WTC11 (cell line): ENCODE results near the gene MTG1. TPM values are rescaled to one million over a fixed set of nuclear protein-coding genes. Genes with fewer than 3 reads are reported as not detected.

ENCODE experiments used
- ATF1 ChIP-seq: sonication (generic); formaldehyde crosslinking; IDR thresholded peaks from 2 replicates; pipeline ENCODE4 v1.8.1; 2023; ENCODE audit warnings: mild to moderate bottlenecking, moderate library complexity, missing genetic modification reagents
- CREB1 ChIP-seq: sonication (generic); formaldehyde crosslinking; IDR thresholded peaks from 2 replicates; pipeline ENCODE4 v1.8.0; 2023; ENCODE audit warnings: mild to moderate bottlenecking, missing genetic modification reagents
- ELF4 ChIP-seq: sonication (generic); formaldehyde crosslinking; IDR thresholded peaks from 2 replicates; pipeline ENCODE4 v1.8.1; 2022; ENCODE audit warnings: low read depth, mild to moderate bottlenecking, moderate library complexity, missing genetic modification reagents
- ETV6 ChIP-seq: sonication (generic); formaldehyde crosslinking; IDR thresholded peaks from 2 replicates; pipeline ENCODE4 v1.8.1; 2022; ENCODE audit warnings: mild to moderate bottlenecking, missing genetic modification reagents
- FOXP1 ChIP-seq: sonication (generic); formaldehyde crosslinking; IDR thresholded peaks from 2 replicates; pipeline ENCODE4 v1.8.0; 2022; ENCODE audit warnings: missing genetic modification reagents, mild to moderate bottlenecking, moderate library complexity, borderline replicate concordance
- GABPB1 ChIP-seq: sonication (generic); formaldehyde crosslinking; IDR thresholded peaks from 2 replicates; pipeline ENCODE4 v1.8.1; 2023; ENCODE audit warnings: mild to moderate bottlenecking, missing genetic modification reagents
- JUN ChIP-seq: sonication (generic); formaldehyde crosslinking; IDR thresholded peaks from 2 replicates; pipeline ENCODE4 v1.8.0; 2023; ENCODE audit warnings: mild to moderate bottlenecking, missing genetic modification reagents
- MXD4 ChIP-seq: fragments of 250-450 bp; sonication (Bioruptor Pico); IDR thresholded peaks from 2 replicates; pipeline ENCODE4 v1.8.0; 2021; ENCODE audit warnings: mild to moderate bottlenecking, moderate library complexity, borderline replicate concordance
- OVOL2 ChIP-seq: fragments of 250-450 bp; sonication (Bioruptor Pico); IDR thresholded peaks from 2 replicates; pipeline ENCODE4 v1.9.0; 2021; ENCODE audit warnings: mild to moderate bottlenecking, borderline replicate concordance
- SMAD3 ChIP-seq: sonication (generic); formaldehyde crosslinking; IDR thresholded peaks from 2 replicates; pipeline ENCODE4 v1.8.0; 2022; ENCODE audit warnings: missing genetic modification reagents, mild to moderate bottlenecking, borderline replicate concordance
- SP1 ChIP-seq: sonication (generic); formaldehyde crosslinking; conservative IDR thresholded peaks from 2 replicates; pipeline ENCODE4 v1.8.1; 2022; ENCODE audit warnings: missing genetic modification reagents
- ZNF121 ChIP-seq: sonication (generic); formaldehyde crosslinking; IDR thresholded peaks from 2 replicates; pipeline ENCODE4 v1.8.0; 2023; ENCODE audit warnings: missing genetic modification reagents
- ZNF423 ChIP-seq: fragments of 250-450 bp; sonication (Bioruptor Pico); IDR thresholded peaks from 2 replicates; pipeline ENCODE4 v2.1.2; 2022; ENCODE audit warnings: mild to moderate bottlenecking, moderate library complexity
- total RNA-seq: library from RNA; stranded (reverse); gene quantifications from 3 replicates; pipeline ENCODE4 v1.2.3, GENCODE V29; 2021
- TF ChIP-seq, protein P1 (sequence below): sonication (generic); formaldehyde crosslinking; IDR thresholded peaks from 2 replicates; pipeline ENCODE4 v1.8.0; 2023; ENCODE audit warnings: missing genetic modification reagents
- TF ChIP-seq, protein P2 (sequence below): sonication (generic); formaldehyde crosslinking; IDR thresholded peaks from 2 replicates; pipeline ENCODE4 v1.8.1; 2022; ENCODE audit warnings: low read depth, mild to moderate bottlenecking, moderate library complexity, missing genetic modification reagents, borderline replicate concordance
- TF ChIP-seq, protein P3 (sequence below): sonication (generic); formaldehyde crosslinking; IDR thresholded peaks from 2 replicates; pipeline ENCODE4 v1.8.0; 2023; ENCODE audit warnings: missing genetic modification reagents, mild to moderate bottlenecking, borderline replicate concordance
- TF ChIP-seq, protein P4 (sequence below): sonication (generic); formaldehyde crosslinking; IDR thresholded peaks from 2 replicates; pipeline ENCODE4 v1.8.0; 2022; ENCODE audit warnings: mild to moderate bottlenecking, missing genetic modification reagents
- TF ChIP-seq, protein P5 (sequence below): sonication (generic); formaldehyde crosslinking; IDR thresholded peaks from 2 replicates; pipeline ENCODE4 v1.8.1; 2023; ENCODE audit warnings: mild to moderate bottlenecking, missing genetic modification reagents
- TF ChIP-seq, protein P6 (sequence below): sonication (generic); formaldehyde crosslinking; IDR thresholded peaks from 2 replicates; pipeline ENCODE4 v1.8.0; 2022; ENCODE audit warnings: missing genetic modification reagents
- TF ChIP-seq, protein P7 (sequence below): sonication (generic); formaldehyde crosslinking; IDR thresholded peaks from 2 replicates; pipeline ENCODE4 v1.8.1; 2023; ENCODE audit warnings: mild to moderate bottlenecking, missing genetic modification reagents
- TF ChIP-seq, protein P8 (sequence below): fragments of 200-600 bp; IDR thresholded peaks from 2 replicates; pipeline ENCODE4 v1.8.0; 2022; ENCODE audit warnings: antibody characterized with exemption

Gene MTG1
- total RNA-seq, 1 experiment from 2014 or later: 63.0 TPM

DNA sequence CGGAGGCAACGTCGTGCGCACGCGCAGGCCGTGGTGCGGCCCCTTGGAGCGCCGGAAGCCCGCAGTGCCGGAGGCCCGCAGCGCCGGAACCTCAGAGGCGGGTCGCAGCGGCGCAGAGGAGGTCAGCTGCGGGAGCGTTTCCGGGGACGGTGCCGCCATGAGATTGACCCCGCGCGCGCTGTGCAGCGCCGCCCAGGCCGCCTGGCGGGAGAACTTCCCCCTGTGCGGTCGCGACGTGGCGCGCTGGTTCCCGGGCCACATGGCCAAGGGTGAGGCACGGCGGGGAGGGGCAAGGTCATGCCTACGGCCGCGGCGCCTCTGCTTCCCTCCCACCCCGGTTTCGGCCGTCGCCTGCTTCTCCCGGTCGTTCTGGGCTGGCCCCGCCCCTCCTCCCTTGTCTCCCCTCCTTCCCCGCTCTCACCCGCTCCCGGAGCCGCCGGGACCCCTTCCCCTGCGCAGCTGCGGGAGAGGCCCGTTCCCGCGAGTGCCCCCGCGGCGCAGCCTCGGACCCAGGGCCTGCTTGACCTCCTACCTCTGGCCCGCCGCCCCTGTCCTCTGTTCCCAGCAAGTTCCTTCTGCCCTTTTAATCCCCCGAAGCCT is at the start of gene MTG1 (continued):
- TF ChIP-seq ELF4 (CRISPR knock-in tag) (no peak), SMAD3 (no peak), JUN (CRISPR knock-in tag) (peak; percentile 89; the same call in 1 of the 2 replicates), OVOL2 (CRISPR knock-in tag) (no peak), ZNF121 (CRISPR knock-in tag) (0 out of 2 replicates have a peak, but pooled peaks have one; percentile 36), CREB1 (CRISPR knock-in tag) (peak; percentile 78; the same call in 1 of the 2 replicates), MXD4 (no peak), GABPB1 (peak; percentile 89), SP1 (CRISPR knock-in tag) (peak; percentile 88), ETV6 (CRISPR knock-in tag) (peak; percentile 91), ZNF423 (peak; percentile 47; the same call in 1 of the 2 replicates), FOXP1 (CRISPR knock-in tag) (peak; percentile 95), ATF1 (CRISPR knock-in tag) (peak; percentile 54; the same call in 1 of the 2 replicates)
- TF ChIP-seq, protein P1, sequence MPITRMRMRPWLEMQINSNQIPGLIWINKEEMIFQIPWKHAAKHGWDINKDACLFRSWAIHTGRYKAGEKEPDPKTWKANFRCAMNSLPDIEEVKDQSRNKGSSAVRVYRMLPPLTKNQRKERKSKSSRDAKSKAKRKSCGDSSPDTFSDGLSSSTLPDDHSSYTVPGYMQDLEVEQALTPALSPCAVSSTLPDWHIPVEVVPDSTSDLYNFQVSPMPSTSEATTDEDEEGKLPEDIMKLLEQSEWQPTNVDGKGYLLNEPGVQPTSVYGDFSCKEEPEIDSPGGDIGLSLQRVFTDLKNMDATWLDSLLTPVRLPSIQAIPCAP (CRISPR knock-in tag): 0 out of 2 replicates have a peak, but pooled peaks have one; percentile 38
- TF ChIP-seq, protein P2, sequence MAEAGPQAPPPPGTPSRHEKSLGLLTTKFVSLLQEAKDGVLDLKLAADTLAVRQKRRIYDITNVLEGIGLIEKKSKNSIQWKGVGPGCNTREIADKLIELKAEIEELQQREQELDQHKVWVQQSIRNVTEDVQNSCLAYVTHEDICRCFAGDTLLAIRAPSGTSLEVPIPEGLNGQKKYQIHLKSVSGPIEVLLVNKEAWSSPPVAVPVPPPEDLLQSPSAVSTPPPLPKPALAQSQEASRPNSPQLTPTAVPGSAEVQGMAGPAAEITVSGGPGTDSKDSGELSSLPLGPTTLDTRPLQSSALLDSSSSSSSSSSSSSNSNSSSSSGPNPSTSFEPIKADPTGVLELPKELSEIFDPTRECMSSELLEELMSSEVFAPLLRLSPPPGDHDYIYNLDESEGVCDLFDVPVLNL (CRISPR knock-in tag): peak; percentile 33; the same call in 1 of the 2 replicates
- TF ChIP-seq, protein P3, sequence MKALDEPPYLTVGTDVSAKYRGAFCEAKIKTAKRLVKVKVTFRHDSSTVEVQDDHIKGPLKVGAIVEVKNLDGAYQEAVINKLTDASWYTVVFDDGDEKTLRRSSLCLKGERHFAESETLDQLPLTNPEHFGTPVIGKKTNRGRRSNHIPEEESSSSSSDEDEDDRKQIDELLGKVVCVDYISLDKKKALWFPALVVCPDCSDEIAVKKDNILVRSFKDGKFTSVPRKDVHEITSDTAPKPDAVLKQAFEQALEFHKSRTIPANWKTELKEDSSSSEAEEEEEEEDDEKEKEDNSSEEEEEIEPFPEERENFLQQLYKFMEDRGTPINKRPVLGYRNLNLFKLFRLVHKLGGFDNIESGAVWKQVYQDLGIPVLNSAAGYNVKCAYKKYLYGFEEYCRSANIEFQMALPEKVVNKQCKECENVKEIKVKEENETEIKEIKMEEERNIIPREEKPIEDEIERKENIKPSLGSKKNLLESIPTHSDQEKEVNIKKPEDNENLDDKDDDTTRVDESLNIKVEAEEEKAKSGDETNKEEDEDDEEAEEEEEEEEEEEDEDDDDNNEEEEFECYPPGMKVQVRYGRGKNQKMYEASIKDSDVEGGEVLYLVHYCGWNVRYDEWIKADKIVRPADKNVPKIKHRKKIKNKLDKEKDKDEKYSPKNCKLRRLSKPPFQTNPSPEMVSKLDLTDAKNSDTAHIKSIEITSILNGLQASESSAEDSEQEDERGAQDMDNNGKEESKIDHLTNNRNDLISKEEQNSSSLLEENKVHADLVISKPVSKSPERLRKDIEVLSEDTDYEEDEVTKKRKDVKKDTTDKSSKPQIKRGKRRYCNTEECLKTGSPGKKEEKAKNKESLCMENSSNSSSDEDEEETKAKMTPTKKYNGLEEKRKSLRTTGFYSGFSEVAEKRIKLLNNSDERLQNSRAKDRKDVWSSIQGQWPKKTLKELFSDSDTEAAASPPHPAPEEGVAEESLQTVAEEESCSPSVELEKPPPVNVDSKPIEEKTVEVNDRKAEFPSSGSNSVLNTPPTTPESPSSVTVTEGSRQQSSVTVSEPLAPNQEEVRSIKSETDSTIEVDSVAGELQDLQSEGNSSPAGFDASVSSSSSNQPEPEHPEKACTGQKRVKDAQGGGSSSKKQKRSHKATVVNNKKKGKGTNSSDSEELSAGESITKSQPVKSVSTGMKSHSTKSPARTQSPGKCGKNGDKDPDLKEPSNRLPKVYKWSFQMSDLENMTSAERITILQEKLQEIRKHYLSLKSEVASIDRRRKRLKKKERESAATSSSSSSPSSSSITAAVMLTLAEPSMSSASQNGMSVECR (CRISPR knock-in tag): peak; percentile 94
- TF ChIP-seq, protein P4, sequence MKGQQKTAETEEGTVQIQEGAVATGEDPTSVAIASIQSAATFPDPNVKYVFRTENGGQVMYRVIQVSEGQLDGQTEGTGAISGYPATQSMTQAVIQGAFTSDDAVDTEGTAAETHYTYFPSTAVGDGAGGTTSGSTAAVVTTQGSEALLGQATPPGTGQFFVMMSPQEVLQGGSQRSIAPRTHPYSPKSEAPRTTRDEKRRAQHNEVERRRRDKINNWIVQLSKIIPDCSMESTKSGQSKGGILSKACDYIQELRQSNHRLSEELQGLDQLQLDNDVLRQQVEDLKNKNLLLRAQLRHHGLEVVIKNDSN (CRISPR knock-in tag): peak; percentile 71; the same call in 1 of the 2 replicates
- TF ChIP-seq, protein P5, sequence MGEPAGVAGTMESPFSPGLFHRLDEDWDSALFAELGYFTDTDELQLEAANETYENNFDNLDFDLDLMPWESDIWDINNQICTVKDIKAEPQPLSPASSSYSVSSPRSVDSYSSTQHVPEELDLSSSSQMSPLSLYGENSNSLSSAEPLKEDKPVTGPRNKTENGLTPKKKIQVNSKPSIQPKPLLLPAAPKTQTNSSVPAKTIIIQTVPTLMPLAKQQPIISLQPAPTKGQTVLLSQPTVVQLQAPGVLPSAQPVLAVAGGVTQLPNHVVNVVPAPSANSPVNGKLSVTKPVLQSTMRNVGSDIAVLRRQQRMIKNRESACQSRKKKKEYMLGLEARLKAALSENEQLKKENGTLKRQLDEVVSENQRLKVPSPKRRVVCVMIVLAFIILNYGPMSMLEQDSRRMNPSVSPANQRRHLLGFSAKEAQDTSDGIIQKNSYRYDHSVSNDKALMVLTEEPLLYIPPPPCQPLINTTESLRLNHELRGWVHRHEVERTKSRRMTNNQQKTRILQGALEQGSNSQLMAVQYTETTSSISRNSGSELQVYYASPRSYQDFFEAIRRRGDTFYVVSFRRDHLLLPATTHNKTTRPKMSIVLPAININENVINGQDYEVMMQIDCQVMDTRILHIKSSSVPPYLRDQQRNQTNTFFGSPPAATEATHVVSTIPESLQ (CRISPR knock-in tag): no peak
- TF ChIP-seq, protein P6, sequence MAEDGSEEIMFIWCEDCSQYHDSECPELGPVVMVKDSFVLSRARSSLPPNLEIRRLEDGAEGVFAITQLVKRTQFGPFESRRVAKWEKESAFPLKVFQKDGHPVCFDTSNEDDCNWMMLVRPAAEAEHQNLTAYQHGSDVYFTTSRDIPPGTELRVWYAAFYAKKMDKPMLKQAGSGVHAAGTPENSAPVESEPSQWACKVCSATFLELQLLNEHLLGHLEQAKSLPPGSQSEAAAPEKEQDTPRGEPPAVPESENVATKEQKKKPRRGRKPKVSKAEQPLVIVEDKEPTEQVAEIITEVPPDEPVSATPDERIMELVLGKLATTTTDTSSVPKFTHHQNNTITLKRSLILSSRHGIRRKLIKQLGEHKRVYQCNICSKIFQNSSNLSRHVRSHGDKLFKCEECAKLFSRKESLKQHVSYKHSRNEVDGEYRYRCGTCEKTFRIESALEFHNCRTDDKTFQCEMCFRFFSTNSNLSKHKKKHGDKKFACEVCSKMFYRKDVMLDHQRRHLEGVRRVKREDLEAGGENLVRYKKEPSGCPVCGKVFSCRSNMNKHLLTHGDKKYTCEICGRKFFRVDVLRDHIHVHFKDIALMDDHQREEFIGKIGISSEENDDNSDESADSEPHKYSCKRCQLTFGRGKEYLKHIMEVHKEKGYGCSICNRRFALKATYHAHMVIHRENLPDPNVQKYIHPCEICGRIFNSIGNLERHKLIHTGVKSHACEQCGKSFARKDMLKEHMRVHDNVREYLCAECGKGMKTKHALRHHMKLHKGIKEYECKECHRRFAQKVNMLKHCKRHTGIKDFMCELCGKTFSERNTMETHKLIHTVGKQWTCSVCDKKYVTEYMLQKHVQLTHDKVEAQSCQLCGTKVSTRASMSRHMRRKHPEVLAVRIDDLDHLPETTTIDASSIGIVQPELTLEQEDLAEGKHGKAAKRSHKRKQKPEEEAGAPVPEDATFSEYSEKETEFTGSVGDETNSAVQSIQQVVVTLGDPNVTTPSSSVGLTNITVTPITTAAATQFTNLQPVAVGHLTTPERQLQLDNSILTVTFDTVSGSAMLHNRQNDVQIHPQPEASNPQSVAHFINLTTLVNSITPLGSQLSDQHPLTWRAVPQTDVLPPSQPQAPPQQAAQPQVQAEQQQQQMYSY (CRISPR knock-in tag): no peak
- TF ChIP-seq, protein P7, sequence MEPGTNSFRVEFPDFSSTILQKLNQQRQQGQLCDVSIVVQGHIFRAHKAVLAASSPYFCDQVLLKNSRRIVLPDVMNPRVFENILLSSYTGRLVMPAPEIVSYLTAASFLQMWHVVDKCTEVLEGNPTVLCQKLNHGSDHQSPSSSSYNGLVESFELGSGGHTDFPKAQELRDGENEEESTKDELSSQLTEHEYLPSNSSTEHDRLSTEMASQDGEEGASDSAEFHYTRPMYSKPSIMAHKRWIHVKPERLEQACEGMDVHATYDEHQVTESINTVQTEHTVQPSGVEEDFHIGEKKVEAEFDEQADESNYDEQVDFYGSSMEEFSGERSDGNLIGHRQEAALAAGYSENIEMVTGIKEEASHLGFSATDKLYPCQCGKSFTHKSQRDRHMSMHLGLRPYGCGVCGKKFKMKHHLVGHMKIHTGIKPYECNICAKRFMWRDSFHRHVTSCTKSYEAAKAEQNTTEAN (CRISPR knock-in tag): no peak
- TF ChIP-seq, protein P8, sequence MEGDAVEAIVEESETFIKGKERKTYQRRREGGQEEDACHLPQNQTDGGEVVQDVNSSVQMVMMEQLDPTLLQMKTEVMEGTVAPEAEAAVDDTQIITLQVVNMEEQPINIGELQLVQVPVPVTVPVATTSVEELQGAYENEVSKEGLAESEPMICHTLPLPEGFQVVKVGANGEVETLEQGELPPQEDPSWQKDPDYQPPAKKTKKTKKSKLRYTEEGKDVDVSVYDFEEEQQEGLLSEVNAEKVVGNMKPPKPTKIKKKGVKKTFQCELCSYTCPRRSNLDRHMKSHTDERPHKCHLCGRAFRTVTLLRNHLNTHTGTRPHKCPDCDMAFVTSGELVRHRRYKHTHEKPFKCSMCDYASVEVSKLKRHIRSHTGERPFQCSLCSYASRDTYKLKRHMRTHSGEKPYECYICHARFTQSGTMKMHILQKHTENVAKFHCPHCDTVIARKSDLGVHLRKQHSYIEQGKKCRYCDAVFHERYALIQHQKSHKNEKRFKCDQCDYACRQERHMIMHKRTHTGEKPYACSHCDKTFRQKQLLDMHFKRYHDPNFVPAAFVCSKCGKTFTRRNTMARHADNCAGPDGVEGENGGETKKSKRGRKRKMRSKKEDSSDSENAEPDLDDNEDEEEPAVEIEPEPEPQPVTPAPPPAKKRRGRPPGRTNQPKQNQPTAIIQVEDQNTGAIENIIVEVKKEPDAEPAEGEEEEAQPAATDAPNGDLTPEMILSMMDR: no peak
